Endothelial cell (in vitro differentiated cells): Measurements from ENCODE around the gene LDHB. TPM values are rescaled to one million over a fixed set of nuclear protein-coding genes. Genes with fewer than 3 reads are reported as not detected.

ENCODE experiments used
- DNase-seq: peaks from one replicate; pipeline ENCODE4 v3.0.0; 2021; ENCODE audit warnings: low spot score
- H3K27ac Mint-ChIP-seq: one replicate; pipeline ENCODE4 v1.8.0; 2021; ENCODE audit warnings: mixed read lengths, inconsistent platforms; ENCODE audit not compliant: unreplicated experiment
- H3K27me3 Mint-ChIP-seq: one replicate; pipeline ENCODE4 v1.8.0; 2021; ENCODE audit warnings: mild to moderate bottlenecking, moderate library complexity, mixed read lengths, inconsistent platforms; ENCODE audit not compliant: unreplicated experiment
- H3K36me3 Mint-ChIP-seq: one replicate; pipeline ENCODE4 v1.8.0; 2021; ENCODE audit warnings: mild to moderate bottlenecking, low read depth, mixed read lengths, inconsistent platforms; ENCODE audit not compliant: unreplicated experiment
- H3K4me1 Mint-ChIP-seq: one replicate; pipeline ENCODE4 v1.8.0; 2021; ENCODE audit warnings: mild to moderate bottlenecking, mixed read lengths, inconsistent platforms; ENCODE audit not compliant: unreplicated experiment
- H3K4me3 Mint-ChIP-seq: one replicate; pipeline ENCODE4 v1.8.0; 2021; ENCODE audit warnings: mild to moderate bottlenecking, mixed read lengths, inconsistent platforms; ENCODE audit not compliant: unreplicated experiment
- H3K9me3 Mint-ChIP-seq: one replicate; pipeline ENCODE4 v1.8.0; 2021; ENCODE audit warnings: mixed read lengths, inconsistent platforms; ENCODE audit not compliant: unreplicated experiment
- CTCF ChIP-seq: fragments of 200-600 bp; sonication (generic); IDR thresholded peaks from one replicate; pipeline ENCODE4 v1.5.0; 2021; ENCODE audit warnings: antibody characterized with exemption; ENCODE audit not compliant: unreplicated experiment
- total RNA-seq: library from RNA; stranded (reverse); fragmentation: NEBNext Ultra II Directional; extraction: Animal tissue kit (Norgen Biotek cat#: 25700); gene quantifications from one replicate; pipeline ENCODE4 v1.2.1, GENCODE V29; 2021; ENCODE audit not compliant: unreplicated experiment

The LDHB gene
- total RNA-seq, 1 donor from 2014 or later: 506 TPM

- Mint-ChIP-seq H3K4me3 (no peak overlapping the region), H3K27me3 (peaks cover 1% of the 10 kb centered on the region), H3K9me3 (no peaks in the 10 kb centered on the region), H3K27ac (no peak overlapping the region), H3K36me3 (no peaks in the 10 kb centered on the region), H3K4me1 (peaks cover 17% of the 10 kb centered on the region)
- DNase-seq: no peak
- TF ChIP-seq CTCF: no peak
Observed at GRCh38 chr12:21617030-21617429, 40.6 kb downstream of the LDHB start.

GRCh38 chr12:21615431-21615830, 42.2 kb downstream of the LDHB start:
- no peak for DNase-seq
- Mint-ChIP-seq H3K27ac (no peak overlapping the region), H3K4me1 (peaks cover 17% of the 10 kb centered on the region), H3K9me3 (no peaks in the 10 kb centered on the region), H3K4me3 (no peak overlapping the region), H3K27me3 (no peaks in the 10 kb centered on the region), H3K36me3 (no peaks in the 10 kb centered on the region)
- no peak for TF ChIP-seq CTCF

- H3K4me3 Mint-ChIP-seq: no peak overlapping the region
- no peak for TF ChIP-seq CTCF
- H3K27ac Mint-ChIP-seq: no peak overlapping the region
- no peaks in the 10 kb centered on the region for H3K27me3 Mint-ChIP-seq
- no peaks in the 10 kb centered on the region for H3K36me3 Mint-ChIP-seq
- DNase-seq: no peak
- no peaks in the 10 kb centered on the region for H3K9me3 Mint-ChIP-seq
- peaks cover 17% of the 10 kb centered on the region for H3K4me1 Mint-ChIP-seq
Observed at GRCh38 chr12:21614506-21614905, 43.1 kb downstream of the LDHB start.

- no peak overlapping the region for H3K4me3 Mint-ChIP-seq
- H3K4me1 Mint-ChIP-seq: peaks cover 17% of the 10 kb centered on the region
- DNase-seq: no peak
- TF ChIP-seq CTCF: peak; percentile 20
- no peak overlapping the region for H3K27ac Mint-ChIP-seq
- H3K27me3 Mint-ChIP-seq: no peaks in the 10 kb centered on the region
- H3K9me3 Mint-ChIP-seq: no peaks in the 10 kb centered on the region
- H3K36me3 Mint-ChIP-seq: no peaks in the 10 kb centered on the region
Observed at GRCh38 chr12:21613931-21614330, 43.7 kb downstream of the LDHB start.

- Mint-ChIP-seq H3K4me3 (no peak overlapping the region), H3K9me3 (no peaks in the 10 kb centered on the region), H3K36me3 (no peaks in the 10 kb centered on the region), H3K4me1 (peaks cover 6% of the 10 kb centered on the region), H3K27me3 (no peaks in the 10 kb centered on the region), H3K27ac (no peak overlapping the region)
- no peak for TF ChIP-seq CTCF
- peak; percentile 4 for DNase-seq
Observed at GRCh38 chr12:21608196-21608595, 49.4 kb downstream of the LDHB start.
